Stimulated activated CD4-positive, alpha-beta T cell treated with anti-CD3 and anti-CD28 coated beads, Interleukin-15, amount 100 ng/mL, for 1 hour (primary cell): Measurements from ENCODE around the gene SOX3.

Experiments used
- DNase-seq, 2 donors: peaks; one replicate each; pipeline ENCODE4 v3.0.0-alpha.2; 2020; ENCODE audit warnings: low read depth in 1 of 2, low spot score in 1 of 2

SOX3 gene

DNA sequence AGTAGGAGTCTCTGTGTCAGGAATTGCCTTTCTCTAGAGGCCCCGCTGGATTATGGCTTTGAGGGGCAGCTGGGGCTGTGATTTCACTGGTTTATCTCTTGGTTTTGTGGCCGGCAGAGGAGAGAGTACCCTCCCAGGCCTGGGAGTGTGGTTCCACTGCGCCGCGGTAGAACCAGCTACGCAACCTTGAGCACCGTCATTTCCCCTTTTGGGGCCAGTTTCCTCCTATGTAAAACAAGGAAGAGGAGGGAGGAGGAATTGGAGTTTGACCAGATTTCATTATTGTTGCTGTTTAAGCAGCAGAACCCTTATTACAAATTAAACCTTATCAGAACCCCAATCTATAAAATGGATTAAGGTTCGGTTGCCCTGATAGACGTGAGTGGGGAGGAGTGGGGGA lies 4.4 kb downstream of the SOX3 start:
- no peak for DNase-seq

GRCh38 chrX:140495739-140496138 lies 9.1 kb downstream of the SOX3 start:
- DNase-seq: no peak

DNA sequence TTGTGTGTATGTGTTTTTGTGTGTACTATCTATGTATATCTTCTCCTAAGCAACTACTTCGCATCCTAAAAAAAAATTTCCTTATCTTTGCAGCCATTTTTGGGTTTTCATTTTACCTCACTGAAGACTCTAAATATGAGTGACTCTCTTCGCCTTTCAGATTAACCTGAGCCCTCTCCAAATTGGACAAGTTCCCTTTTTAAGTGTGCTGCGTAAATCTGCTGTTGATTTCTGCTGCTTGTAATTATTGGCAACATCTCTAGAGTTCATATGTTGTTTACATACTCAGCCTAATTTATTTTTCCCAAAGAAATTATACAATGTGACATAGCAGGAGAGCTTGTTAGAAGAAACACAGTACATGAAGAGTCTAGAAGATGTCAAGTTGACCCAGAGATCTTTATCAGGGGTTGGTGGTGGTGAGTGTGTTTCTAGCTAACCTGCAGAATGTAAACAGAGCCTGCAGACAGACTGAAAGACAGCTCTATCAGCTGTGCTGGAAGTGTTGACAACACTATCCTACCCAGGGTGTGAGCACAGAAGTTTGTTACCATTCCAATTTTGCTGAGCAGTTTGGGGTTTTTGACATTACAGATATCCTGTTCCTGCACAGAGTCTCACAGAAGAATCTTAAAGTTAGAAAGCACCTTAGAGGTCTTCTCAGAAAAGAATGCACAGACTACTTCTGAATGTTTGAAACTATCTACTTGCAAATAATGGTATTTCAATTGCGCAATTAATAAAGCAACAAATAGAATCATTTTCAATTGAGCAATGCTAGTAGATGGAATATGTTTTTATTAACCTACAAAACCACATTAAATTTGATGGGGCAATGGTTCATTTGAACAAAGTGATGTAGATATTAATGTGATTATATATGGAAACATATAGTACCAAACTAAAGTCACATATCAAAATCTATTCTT lies 12.5 kb downstream of the SOX3 start:
- no peak for DNase-seq

DNA sequence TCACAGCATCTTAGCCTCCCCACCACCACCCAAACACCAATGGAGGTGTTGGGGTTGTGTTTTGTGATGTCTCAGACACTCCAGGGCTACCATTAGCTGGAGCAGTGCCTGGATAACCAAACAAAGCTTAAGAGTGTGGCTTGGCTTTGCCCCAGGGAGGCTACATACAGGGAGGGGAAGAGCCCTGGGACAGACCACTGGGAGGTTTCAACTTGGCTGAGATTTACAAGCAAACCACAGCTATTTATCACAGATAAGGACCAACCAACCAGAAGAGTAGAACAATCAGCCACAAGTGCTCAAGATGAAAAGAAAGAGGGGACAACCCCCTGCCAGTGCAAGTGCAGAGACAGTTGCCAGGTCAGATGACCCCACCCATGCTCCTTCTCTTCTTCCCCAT lies 24.1 kb downstream of the SOX3 start:
- DNase-seq: no peak

DNA sequence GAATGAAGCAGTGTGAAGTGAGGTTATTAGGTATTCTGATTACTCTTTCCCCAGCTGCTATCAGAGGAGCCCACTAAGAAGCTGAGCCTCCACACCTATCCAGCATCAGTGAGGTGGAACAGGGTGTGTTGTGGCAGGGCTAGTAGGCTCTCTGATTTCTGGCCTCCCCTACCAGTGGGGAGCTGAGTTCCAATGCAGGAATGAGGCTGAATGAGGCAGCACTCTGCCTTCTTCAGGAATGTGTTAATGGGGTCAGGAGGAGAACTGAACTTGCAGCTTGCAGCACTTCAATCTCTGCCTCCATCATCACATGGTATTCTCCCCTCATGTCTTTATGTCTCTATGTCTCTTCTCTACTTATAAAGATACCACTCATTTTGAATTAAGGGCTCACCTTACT lies 26.9 kb downstream of the SOX3 start:
- DNase-seq: no peak

GRCh38 chrX:140475025-140475424 lies 29.8 kb downstream of the SOX3 start:
- no peak for DNase-seq

GRCh38 chrX:140467211-140467610 lies 37.7 kb downstream of the SOX3 start:
- no peak for DNase-seq
